Endothelial cell of umbilical vein (primary cell): ENCODE results near the gene RBM47. TPM values are rescaled to one million over a fixed set of nuclear protein-coding genes. Genes with fewer than 3 reads are reported as not detected.

Experiments
- BruUV-seq: library from RNA; stranded (reverse); fragments of 400-500 nt; replicated peaks from 2 replicates; lab custom pipeline; 2021; lab: Mats Ljungman, UMichigan
- CTCF ChIA-PET: fragments of 300-600, 350-600 bp; sonication (Branson Sonifier 250); formaldehyde crosslinking; loops from one replicate; lab custom pipeline; 2021; ENCODE audit warnings: antibody characterized with exemption, inconsistent platforms; lab: Charles Lee
- POLR2A ChIA-PET: fragments of 300-600, 350-600 bp; sonication (Branson Sonifier 250); formaldehyde crosslinking; loops from one replicate; lab custom pipeline; 2021; ENCODE audit warnings: antibody characterized with exemption, inconsistent platforms; lab: Charles Lee
- DNase-seq: peaks from one replicate; pipeline ENCODE4 v3.0.0-alpha.2; 2011; ENCODE audit warnings: low read depth, low spot score
- FAIRE-seq: peaks from 2 replicates; lab custom pipeline; 2011; peaks lifted over from hg19 to GRCh38; lab: Jason Lieb, UNC
- H2AFZ ChIP-seq: 2 replicates; pipeline ENCODE4 v1.6.0; 2012; ENCODE audit warnings: low read depth, low read length, control low read depth, inconsistent platforms
- H3K27ac ChIP-seq: 2 replicates; pipeline ENCODE4 v1.5.1; 2011; ENCODE audit warnings: low read depth, mild to moderate bottlenecking, control low read depth, low read length, moderate library complexity; ENCODE audit not compliant: insufficient read depth
- H3K27me3 ChIP-seq, 2 experiments: 2 replicates each; pipeline versions ENCODE4 v1.6.0 to v1.6.1; 2011; ENCODE audit warnings: low read length in 2 of 2, mixed read lengths in 1 of 2; ENCODE audit not compliant: control insufficient read depth in 2 of 2, insufficient read depth in 2 of 2
- H3K36me3 ChIP-seq, 2 experiments: 2 replicates in 1 of 2; 3 replicates in 1 of 2; pipeline ENCODE4 v1.5.1; 2011; ENCODE audit warnings: low read length in 2 of 2, mild to moderate bottlenecking in 1 of 2, moderate library complexity in 1 of 2; ENCODE audit not compliant: control insufficient read depth in 2 of 2, insufficient read depth in 2 of 2; ENCODE audit errors: extremely low read depth in 1 of 2
- H3K4me1 ChIP-seq: 3 replicates; pipeline ENCODE4 v1.5.1; 2011; ENCODE audit warnings: mild to moderate bottlenecking, low read length; ENCODE audit not compliant: control insufficient read depth, insufficient read depth; ENCODE audit errors: extremely low read depth
- H3K4me2 ChIP-seq: 2 replicates; pipeline ENCODE4 v1.6.1; 2011; ENCODE audit warnings: low read length, control low read depth, mixed read lengths; ENCODE audit not compliant: insufficient read depth
- H3K4me3 ChIP-seq, 3 experiments: fragments of 200-600 bp in 1 of 3; sonication (generic), shearing (Covaris generic) in 1 of 3; replicated peaks in 1 of 3; 2 replicates each; pipeline ENCODE4 v1.5.1; 2011 to 2016; ENCODE audit warnings: control low read depth in 3 of 3, low read length in 3 of 3, mild to moderate bottlenecking in 2 of 3, inconsistent platforms in 1 of 3, low read depth in 1 of 3, moderate library complexity in 1 of 3; ENCODE audit not compliant: insufficient read depth in 1 of 3
- H3K79me2 ChIP-seq: 2 replicates; pipeline ENCODE4 v1.6.0; 2012; ENCODE audit warnings: low read length, inconsistent platforms; ENCODE audit not compliant: control insufficient read depth, insufficient read depth
- H3K9ac ChIP-seq: replicated peaks from 2 replicates; pipeline ENCODE3; 2011; ENCODE audit warnings: low read length, control low read depth; ENCODE audit not compliant: insufficient read depth; ENCODE audit errors: extremely low read depth
- H3K9me1 ChIP-seq: replicated peaks from 3 replicates; pipeline ENCODE4 v1.6.0; 2011; ENCODE audit warnings: mild to moderate bottlenecking, low read length; ENCODE audit not compliant: control insufficient read depth, insufficient read depth; ENCODE audit errors: extremely low read depth
- H3K9me3 ChIP-seq: replicated peaks from 2 replicates; pipeline ENCODE4 v1.5.1; 2012; ENCODE audit warnings: low read length, inconsistent platforms; ENCODE audit not compliant: control insufficient read depth, insufficient read depth
- H4K20me1 ChIP-seq: replicated peaks from 2 replicates; pipeline ENCODE3; 2011; ENCODE audit warnings: mild to moderate bottlenecking, low read length; ENCODE audit not compliant: control insufficient read depth, insufficient read depth; ENCODE audit errors: extremely low read depth
- CTCF ChIP-seq, 2 donors: IDR thresholded peaks; 1 replicate in 1 of 2; 2 replicates in 1 of 2; pipeline ENCODE4 v1.5.1; 2011; ENCODE audit warnings: low read length in 2 of 2, mild to moderate bottlenecking in 2 of 2, moderate library complexity in 2 of 2, control low read depth in 1 of 2, inconsistent platforms in 1 of 2, low read depth in 1 of 2; ENCODE audit not compliant: insufficient read depth in 1 of 2; ENCODE audit errors: extremely low read depth in 1 of 2
- EZH2 ChIP-seq: IDR thresholded peaks from 2 replicates; pipeline ENCODE4 v1.6.1; 2012; ENCODE audit warnings: borderline replicate concordance, low read depth, mild to moderate bottlenecking, moderate library complexity, low read length, inconsistent platforms; ENCODE audit not compliant: severe bottlenecking
- FOS ChIP-seq: IDR thresholded peaks from 2 replicates; pipeline ENCODE4 v1.6.1; 2011; ENCODE audit warnings: mild to moderate bottlenecking, low read length, moderate library complexity, borderline replicate concordance; ENCODE audit not compliant: insufficient read depth
- GATA2 ChIP-seq: IDR thresholded peaks from 2 replicates; pipeline ENCODE4 v1.7.0; 2011; ENCODE audit warnings: low read depth, mild to moderate bottlenecking, moderate library complexity, mixed read lengths, low read length; ENCODE audit not compliant: insufficient read length, insufficient read depth
- JUN ChIP-seq: IDR thresholded peaks from 2 replicates; pipeline ENCODE4 v1.6.1; 2011; ENCODE audit warnings: borderline replicate concordance, low read depth; ENCODE audit not compliant: insufficient read length, insufficient read depth
- MAX ChIP-seq: IDR thresholded peaks from 2 replicates; pipeline ENCODE4 v1.6.1; 2011; ENCODE audit not compliant: insufficient read depth, insufficient read length
- MYC ChIP-seq: IDR thresholded peaks from one replicate; pipeline ENCODE4 v1.6.1; 2011; ENCODE audit warnings: mild to moderate bottlenecking, low read depth, low read length
- POLR2A ChIP-seq: IDR thresholded peaks from 2 replicates; pipeline ENCODE4 v1.6.1; 2012; ENCODE audit warnings: low read depth, mild to moderate bottlenecking, control low read depth, low read length
- POLR2AphosphoS5 ChIP-seq: IDR thresholded peaks from 2 replicates; pipeline ENCODE4 v1.6.1; 2012; ENCODE audit warnings: low read depth, mild to moderate bottlenecking, control low read depth, low read length, moderate library complexity; ENCODE audit not compliant: insufficient read depth
- dilution Hi-C: fragments of 300-500 bp; cut with MboI; formaldehyde crosslinking; loops from one replicate; pipeline ENCODE4 v1.15.0; 2019; ENCODE audit warnings: low sequenced_read_pairs; ENCODE audit not compliant: extremely low pct_ligation_motif_present
- intact Hi-C: fragments of 100-400 bp; cut with micrococcal nuclease; formaldehyde crosslinking; loops from one replicate; pipeline ENCODE4 v1.10.0; 2022
- polyA plus RNA-seq, 4 experiments: library from polyadenylated mRNA; depleted of rRNA in 3 of 4; stranded (reverse) in 3 of 4; unstranded in 1 of 4; fragments of >200 nt; gene quantifications; 2 replicates each; pipeline versions ENCODE4 v1.2.1 to v1.2.3, GENCODE V29; 2011 to 2012; ENCODE audit warnings: missing spikeins in 1 of 4
- total RNA-seq: library from RNA; stranded (reverse); gene quantifications from 2 replicates; pipeline ENCODE4 v1.2.3, GENCODE V29; 2021

The RBM47 gene
- total and polyA plus RNA-seq, 2 donors (not counting 3 experiments of a cell fraction or from before 2014, with no cell fraction given) = not detected

GRCh38 chr4:40395908-40396793 lies 233.5 kb downstream of the RBM47 start:
- no peak for DNase-seq
- Histone ChIP-seq H3K79me2 (no peaks in the 10 kb centered on the region), H2AFZ (no peak overlapping the region), H4K20me1 (no peaks in the 10 kb centered on the region), H3K27me3 (no peaks in the 10 kb centered on the region), H3K4me1 (no peaks in the 10 kb centered on the region), H3K9me3 (no peaks in the 10 kb centered on the region), H3K27ac (no peak overlapping the region), H3K4me2 (no peak overlapping the region), H3K4me3 (no peak overlapping the region), H3K9ac (no peak overlapping the region), H3K36me3 (no peaks in the 10 kb centered on the region), H3K9me1 (no peaks in the 10 kb centered on the region)
- FAIRE-seq = no peak
- dilution Hi-C loops = no loop called here
- no peak for TF ChIP-seq POLR2AphosphoS5
- TF ChIP-seq GATA2 = no peak
- TF ChIP-seq FOS = no peak
- TF ChIP-seq MAX = no peak
- TF ChIP-seq JUN = no peak
- TF ChIP-seq EZH2 = no peak
- TF ChIP-seq MYC = no peak
- TF ChIP-seq CTCF (IDR thresholded peaks at IDR 0.05; ENCODE audit: extremely low read depth in 1 of 2, insufficient read depth in 1 of 2, low read depth in 1 of 2, low read length in 2 of 2) = no peak
- TF ChIP-seq POLR2A = no peak
- ChIA-PET CTCF (no interaction called here), POLR2A (no interaction called here)
- BruUV-seq = no TSS peak
- intact Hi-C loops = no loop called here
